ENCODE results near the gene ZW10. TPM values are rescaled to one million over a fixed set of nuclear protein-coding genes. Genes with fewer than 3 reads are reported as not detected.

ZW10 gene
- total RNA-seq, 1 experiment from 2014 or later, result 14.7 TPM

- BruUV-seq (replicated peaks), result no TSS peak
- TF ChIP-seq, protein P1, sequence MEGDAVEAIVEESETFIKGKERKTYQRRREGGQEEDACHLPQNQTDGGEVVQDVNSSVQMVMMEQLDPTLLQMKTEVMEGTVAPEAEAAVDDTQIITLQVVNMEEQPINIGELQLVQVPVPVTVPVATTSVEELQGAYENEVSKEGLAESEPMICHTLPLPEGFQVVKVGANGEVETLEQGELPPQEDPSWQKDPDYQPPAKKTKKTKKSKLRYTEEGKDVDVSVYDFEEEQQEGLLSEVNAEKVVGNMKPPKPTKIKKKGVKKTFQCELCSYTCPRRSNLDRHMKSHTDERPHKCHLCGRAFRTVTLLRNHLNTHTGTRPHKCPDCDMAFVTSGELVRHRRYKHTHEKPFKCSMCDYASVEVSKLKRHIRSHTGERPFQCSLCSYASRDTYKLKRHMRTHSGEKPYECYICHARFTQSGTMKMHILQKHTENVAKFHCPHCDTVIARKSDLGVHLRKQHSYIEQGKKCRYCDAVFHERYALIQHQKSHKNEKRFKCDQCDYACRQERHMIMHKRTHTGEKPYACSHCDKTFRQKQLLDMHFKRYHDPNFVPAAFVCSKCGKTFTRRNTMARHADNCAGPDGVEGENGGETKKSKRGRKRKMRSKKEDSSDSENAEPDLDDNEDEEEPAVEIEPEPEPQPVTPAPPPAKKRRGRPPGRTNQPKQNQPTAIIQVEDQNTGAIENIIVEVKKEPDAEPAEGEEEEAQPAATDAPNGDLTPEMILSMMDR (IDR thresholded peaks at IDR 0.05; ENCODE audit: unreplicated experiment), result no peak
- no peak overlapping the region for H3K27ac Mint-ChIP-seq (ENCODE audit: low read depth, unreplicated experiment)
Measured at GRCh38 chr11:113725407-113725806, 48.1 kb downstream of the ZW10 start.

GRCh38 chr11:113724778-113725177 is 48.7 kb downstream of the ZW10 start:
- BruUV-seq (replicated peaks), result no TSS peak
- TF ChIP-seq, protein P1 (IDR thresholded peaks at IDR 0.05; ENCODE audit: unreplicated experiment), result no peak
- intact Hi-C loops (cut with micrococcal nuclease), result no loop called here
- H3K4me1 Mint-ChIP-seq (ENCODE audit: insufficient read depth, unreplicated experiment), result peaks cover 12% of the 10 kb centered on the region
- no peak overlapping the region for H3K27ac Mint-ChIP-seq (ENCODE audit: low read depth, unreplicated experiment)
- H3K4me3 Mint-ChIP-seq (ENCODE audit: unreplicated experiment), result no peak overlapping the region
- no peaks in the 10 kb centered on the region for H3K9me3 Mint-ChIP-seq (ENCODE audit: unreplicated experiment)
- POLR2A ChIA-PET, result no interaction called here
- H3K36me3 Mint-ChIP-seq (ENCODE audit: insufficient read depth, unreplicated experiment), result peaks cover 6% of the 10 kb centered on the region
- CTCF ChIA-PET, result interaction anchor here (0.6 to 2.0 kb wide), 4 partner anchors 191 to 435 kb away, joined by 4 to 11 read pairs (median 6); no protein-coding TSS in a partner anchor
- H3K27me3 Mint-ChIP-seq (ENCODE audit: insufficient read depth, unreplicated experiment), result no peaks in the 10 kb centered on the region
- DNase-seq (ENCODE audit: unreplicated experiment), result no peak

More at GRCh38 chr11:113725407-113725806, 48.1 kb downstream of the ZW10 start:
- DNase-seq (ENCODE audit: unreplicated experiment), result no peak
- H3K9me3 Mint-ChIP-seq (ENCODE audit: unreplicated experiment), result no peaks in the 10 kb centered on the region
- no peaks in the 10 kb centered on the region for H3K27me3 Mint-ChIP-seq (ENCODE audit: insufficient read depth, unreplicated experiment)
- ChIA-PET POLR2A (interaction anchor here (0.6 to 1.2 kb wide), 2 partner anchors 31 to 411 kb away, joined by 3 read pairs; partner anchors contain the start of gene TTC12), CTCF (interaction anchor here (0.6 to 2.0 kb wide), 9 partner anchors 173 to 436 kb away, joined by 3 to 11 read pairs (median 5); no protein-coding TSS in a partner anchor)
- intact Hi-C loops (cut with micrococcal nuclease), result no loop called here
- H3K4me1 Mint-ChIP-seq (ENCODE audit: insufficient read depth, unreplicated experiment), result peaks cover 12% of the 10 kb centered on the region
- H3K4me3 Mint-ChIP-seq (ENCODE audit: unreplicated experiment), result no peak overlapping the region
- peaks cover 6% of the 10 kb centered on the region for H3K36me3 Mint-ChIP-seq (ENCODE audit: insufficient read depth, unreplicated experiment)

GRCh38 chr11:113723787-113724186 is 49.7 kb downstream of the ZW10 start:
- Mint-ChIP-seq H3K4me1 (ENCODE audit: insufficient read depth, unreplicated experiment) (peaks cover 3% of the 10 kb centered on the region), H3K4me3 (ENCODE audit: unreplicated experiment) (no peak overlapping the region), H3K9me3 (ENCODE audit: unreplicated experiment) (no peaks in the 10 kb centered on the region), H3K36me3 (ENCODE audit: insufficient read depth, unreplicated experiment) (peaks cover 4% of the 10 kb centered on the region), H3K27ac (ENCODE audit: low read depth, unreplicated experiment) (no peak overlapping the region), H3K27me3 (ENCODE audit: insufficient read depth, unreplicated experiment) (no peaks in the 10 kb centered on the region)
- TF ChIP-seq, protein P1 (IDR thresholded peaks at IDR 0.05; ENCODE audit: unreplicated experiment), result no peak
- BruUV-seq (replicated peaks), result no TSS peak
- no peak for DNase-seq (ENCODE audit: unreplicated experiment)
- intact Hi-C loops (cut with micrococcal nuclease), result no loop called here
- ChIA-PET POLR2A (interaction anchor here (0.7 kb wide), 1 partner anchor 216 kb away, joined by 3 read pairs; no protein-coding TSS in a partner anchor), CTCF (no interaction called here)

DNA sequence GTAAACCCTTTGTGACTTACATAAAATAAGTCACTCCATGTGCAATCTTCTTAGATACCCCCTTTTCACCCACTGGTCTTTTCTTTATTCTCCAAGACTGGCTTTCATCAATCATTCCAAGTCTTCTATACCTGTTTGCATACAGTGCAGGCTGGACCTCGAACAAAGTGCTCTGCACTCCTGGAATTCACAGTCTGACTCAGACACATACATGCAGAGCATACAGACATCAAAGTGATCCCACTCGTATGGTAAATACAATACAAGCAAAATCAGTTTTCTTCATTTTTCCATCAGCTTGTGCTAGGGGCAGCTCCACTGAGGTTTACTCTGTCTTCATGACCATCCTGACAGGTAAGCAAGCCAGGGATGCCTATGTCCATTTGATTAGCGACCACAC is 50.6 kb downstream of the ZW10 start:
- no peaks in the 10 kb centered on the region for H3K27me3 Mint-ChIP-seq (ENCODE audit: insufficient read depth, unreplicated experiment)

More for the DNA sequence above, 50.6 kb downstream of the ZW10 start:
- no peak for DNase-seq (ENCODE audit: unreplicated experiment)
- Mint-ChIP-seq H3K4me3 (ENCODE audit: unreplicated experiment) (no peak overlapping the region), H3K27ac (ENCODE audit: low read depth, unreplicated experiment) (no peak overlapping the region), H3K4me1 (ENCODE audit: insufficient read depth, unreplicated experiment) (no peaks in the 10 kb centered on the region), H3K9me3 (ENCODE audit: unreplicated experiment) (no peaks in the 10 kb centered on the region), H3K36me3 (ENCODE audit: insufficient read depth, unreplicated experiment) (no peaks in the 10 kb centered on the region)
- CTCF ChIA-PET, result interaction anchor here (1.7 to 2.2 kb wide), 2 partner anchors 8 to 190 kb away, joined by 3 to 6 read pairs; no protein-coding TSS in a partner anchor
- intact Hi-C loops (cut with micrococcal nuclease), result no loop called here
- TF ChIP-seq, protein P1 (IDR thresholded peaks at IDR 0.05; ENCODE audit: unreplicated experiment), result no peak
- BruUV-seq (replicated peaks), result no TSS peak
- POLR2A ChIA-PET, result interaction anchor here (1.1 to 1.5 kb wide), 2 partner anchors 8 to 16 kb away, joined by 3 to 5 read pairs; no protein-coding TSS in a partner anchor

Measured in MCF 10A (cell line).